GM23338 (cell line): ENCODE results near the gene SLC15A4. TPM values are rescaled to one million over a fixed set of nuclear protein-coding genes. Genes with fewer than 3 reads are reported as not detected.

Source experiments
- ATAC-seq: fragments of 200-7000 bp; cut with Tn5 transposase; 3 replicates; pipeline ENCODE4 v1.9.1; 2020
- DNase-seq: peaks from one replicate; pipeline ENCODE4 v3.0.0-alpha.2; 2015; ENCODE audit warnings: low spot score
- H2AFZ ChIP-seq: fragments of 200-600 bp; sonication (generic); 2 replicates; pipeline ENCODE4 v1.8.0; 2016; ENCODE audit warnings: antibody characterized with exemption, mild to moderate bottlenecking, moderate library complexity
- H3F3A ChIP-seq: fragments of 200-600 bp; sonication (generic); replicated peaks from 2 replicates; pipeline ENCODE4 v1.8.0; 2017; ENCODE audit warnings: antibody characterized with exemption, mixed run types, low read depth
- H3K27ac ChIP-seq: fragments of 200-600 bp; sonication (generic); 2 replicates; pipeline ENCODE4 v1.6.1; 2016; ENCODE audit warnings: low read depth
- H3K27me3 ChIP-seq: fragments of 200-600 bp; sonication (generic); 2 replicates; pipeline ENCODE4 v1.8.0; 2016; ENCODE audit warnings: mild to moderate bottlenecking, mixed run types, moderate library complexity; ENCODE audit not compliant: insufficient read depth
- H3K36me3 ChIP-seq: fragments of 200-600 bp; sonication (generic); 2 replicates; pipeline ENCODE4 v1.8.0; 2016; ENCODE audit warnings: mild to moderate bottlenecking; ENCODE audit not compliant: insufficient read depth
- H3K4me1 ChIP-seq: fragments of 200-600 bp; sonication (generic); 2 replicates; pipeline ENCODE4 v1.8.0; 2016; ENCODE audit warnings: mild to moderate bottlenecking, moderate library complexity; ENCODE audit not compliant: insufficient read depth
- H3K4me2 ChIP-seq: fragments of 200-600 bp; sonication (generic); 2 replicates; pipeline ENCODE4 v1.7.1; 2017; ENCODE audit warnings: mixed run types
- H3K4me3 ChIP-seq: fragments of 200-600 bp; sonication (generic); 2 replicates; pipeline ENCODE4 v1.6.1; 2016; ENCODE audit warnings: mixed run types
- H3K79me2 ChIP-seq: fragments of 200-600 bp; sonication (generic); replicated peaks from 2 replicates; pipeline ENCODE4 v1.8.0; 2017; ENCODE audit warnings: mild to moderate bottlenecking; ENCODE audit not compliant: insufficient read depth
- H3K9me2 ChIP-seq: fragments of 200-600 bp; sonication (generic); 2 replicates; pipeline ENCODE4 v1.8.0; 2017; ENCODE audit not compliant: insufficient read depth
- H4K20me1 ChIP-seq: fragments of 200-600 bp; sonication (generic); replicated peaks from 2 replicates; pipeline ENCODE4 v1.8.0; 2017; ENCODE audit warnings: mild to moderate bottlenecking; ENCODE audit not compliant: insufficient read depth
- H3K27ac Mint-ChIP-seq: 2 replicates; pipeline ENCODE4 v1.8.0; 2020; ENCODE audit warnings: inconsistent platforms, mild to moderate bottlenecking, moderate library complexity, mixed read lengths
- H3K27me3 Mint-ChIP-seq: 3 replicates; pipeline ENCODE4 v1.8.0; 2022; ENCODE audit warnings: low read depth, mild to moderate bottlenecking, moderate library complexity, mixed read lengths, inconsistent platforms; ENCODE audit not compliant: insufficient read depth, poor library complexity
- H3K36me3 Mint-ChIP-seq: 3 replicates; pipeline ENCODE4 v1.8.0; 2021; ENCODE audit warnings: low read depth, mild to moderate bottlenecking, inconsistent platforms, moderate library complexity, mixed read lengths
- H3K4me1 Mint-ChIP-seq: 3 replicates; pipeline ENCODE4 v1.8.0; 2020; ENCODE audit warnings: mild to moderate bottlenecking, inconsistent platforms, mixed read lengths
- H3K4me3 Mint-ChIP-seq: 3 replicates; pipeline ENCODE4 v1.8.0; 2021; ENCODE audit warnings: moderate library complexity, mild to moderate bottlenecking, inconsistent platforms, mixed read lengths
- H3K9me3 Mint-ChIP-seq: 3 replicates; pipeline ENCODE4 v1.8.0; 2020; ENCODE audit warnings: moderate library complexity, mild to moderate bottlenecking, inconsistent platforms, mixed read lengths
- CREB1 ChIP-seq: fragments of 250-450 bp; sonication (Bioruptor Pico); IDR thresholded peaks from 2 replicates; pipeline ENCODE4 v1.5.0; 2020; ENCODE audit warnings: low read depth, mild to moderate bottlenecking, moderate library complexity
- CTCF ChIP-seq, 2 experiments: fragments of 200-600 bp in 1 of 2; sonication (generic) in 1 of 2; conservative IDR thresholded peaks; 2 replicates each; pipeline versions ENCODE4 v1.5.1 to v1.6.1; 2016 to 2017; ENCODE audit warnings: antibody characterized with exemption in 2 of 2, low read depth in 2 of 2, mild to moderate bottlenecking in 2 of 2, moderate library complexity in 1 of 2
- ETS1 ChIP-seq: IDR thresholded peaks from 2 replicates; pipeline ENCODE4 v1.6.1; 2016; ENCODE audit warnings: antibody characterized with exemption
- EZH2 ChIP-seq: fragments of 200-600 bp; sonication (generic); IDR thresholded peaks from one replicate; pipeline ENCODE4 v1.8.0; 2017; ENCODE audit warnings: antibody characterized with exemption, mild to moderate bottlenecking, low read depth; ENCODE audit not compliant: unreplicated experiment
- JUNB ChIP-seq: IDR thresholded peaks from one replicate; pipeline ENCODE4 v1.6.1; 2016; ENCODE audit warnings: antibody characterized with exemption; ENCODE audit not compliant: unreplicated experiment
- NANOG ChIP-seq: IDR thresholded peaks from 2 replicates; pipeline ENCODE4 v1.6.1; 2016; ENCODE audit warnings: antibody characterized with exemption, borderline replicate concordance
- POLR2AphosphoS5 ChIP-seq: IDR thresholded peaks from 2 replicates; pipeline ENCODE4 v1.6.1; 2016; ENCODE audit warnings: antibody characterized with exemption, low read depth
- REST ChIP-seq: IDR thresholded peaks from one replicate; pipeline ENCODE4 v1.6.1; 2018; ENCODE audit warnings: antibody characterized with exemption; ENCODE audit not compliant: unreplicated experiment
- ZNF114 ChIP-seq: fragments of 250-450 bp; sonication (Bioruptor Pico); IDR thresholded peaks from 2 replicates; pipeline ENCODE4 v1.5.0; 2020; ENCODE audit warnings: mild to moderate bottlenecking, moderate library complexity
- ZNF331 ChIP-seq: fragments of 250-450 bp; sonication (Bioruptor Pico); IDR thresholded peaks from 2 replicates; pipeline ENCODE4 v1.5.0; 2020; ENCODE audit warnings: low read depth, mild to moderate bottlenecking, moderate library complexity
- polyA plus RNA-seq: library from polyadenylated mRNA; unstranded; fragments of >200 nt; fragmentation: Nextera tagmentation; extraction: Ambion mirVana; gene quantifications from 2 replicates; pipeline ENCODE4 v1.2.1, GENCODE V29; 2016
- total RNA-seq: library from RNA; depleted of rRNA; stranded (reverse); fragments of >200 nt; shearing (Covaris generic); gene quantifications from 2 replicates; pipeline ENCODE4 v1.2.3, GENCODE V29; 2014

SLC15A4 gene
- total and polyA plus RNA-seq, 2 experiments from 2014 or later = 7.7 to 30.3 TPM

- H3K27me3 Mint-ChIP-seq = peaks cover 3% of the 10 kb centered on the region
- H3K36me3 Mint-ChIP-seq = peaks cover 77% of the 10 kb centered on the region
- TF ChIP-seq JUNB = no peak
- no peak for TF ChIP-seq ZNF114 (CRISPR knock-in tag)
- no peak for TF ChIP-seq ETS1
- TF ChIP-seq CTCF (conservative IDR thresholded peaks at IDR 0.05; ENCODE audit: low read depth in 2 of 2) = peak in 1 of 2 experiments; percentile 17; a peak in 1 of 4 replicates
- H3K36me3 ChIP-seq = no peaks in the 10 kb centered on the region; the same call in 1 of the 2 replicates
- no peaks in the 10 kb centered on the region for H3K9me2 ChIP-seq
- H3K27ac ChIP-seq = no peak overlapping the region
- no peaks in the 10 kb centered on the region for H3K27me3 ChIP-seq
- H3K4me1 Mint-ChIP-seq = peaks cover 4% of the 10 kb centered on the region; the same call in 1 of the 3 replicates
- no peak overlapping the region for H3K4me3 ChIP-seq
- DNase-seq (no peak), ATAC-seq (no peak)
- no peaks in the 10 kb centered on the region for H3K4me1 ChIP-seq
- H3K4me3 Mint-ChIP-seq = no peak overlapping the region
- peaks cover 16% of the 10 kb centered on the region for H3K79me2 ChIP-seq
- no peak overlapping the region for H3K4me2 ChIP-seq
- no peaks in the 10 kb centered on the region for H3F3A ChIP-seq
- peaks cover 97% of the 10 kb centered on the region for H3K9me3 Mint-ChIP-seq
- H2AFZ ChIP-seq = no peak overlapping the region
- no peak overlapping the region for H3K27ac Mint-ChIP-seq
- H4K20me1 ChIP-seq = peaks cover 5% of the 10 kb centered on the region; the same call in 1 of the 2 replicates
Observed at GRCh38 chr12:128798571-128799341, 25.0 kb downstream of the SLC15A4 start.

GRCh38 chr12:128797119-128798118 is 26.3 kb downstream of the SLC15A4 start:
- H3F3A ChIP-seq = no peaks in the 10 kb centered on the region
- no peaks in the 10 kb centered on the region for H3K4me1 ChIP-seq
- Mint-ChIP-seq H3K36me3 (peaks cover 85% of the 10 kb centered on the region), H3K27ac (no peak overlapping the region), H3K4me3 (no peak overlapping the region), H3K27me3 (peaks cover 3% of the 10 kb centered on the region), H3K4me1 (peaks cover 4% of the 10 kb centered on the region; the same call in 1 of the 3 replicates), H3K9me3 (peaks cover 95% of the 10 kb centered on the region)
- H4K20me1 ChIP-seq = peaks cover 3% of the 10 kb centered on the region; the same call in 1 of the 2 replicates
- H3K27me3 ChIP-seq = no peaks in the 10 kb centered on the region
- no peak overlapping the region for H3K4me2 ChIP-seq
- H3K9me2 ChIP-seq = no peaks in the 10 kb centered on the region
- H3K4me3 ChIP-seq = no peak overlapping the region
- peaks cover 4% of the 10 kb centered on the region; the same call in 1 of the 2 replicates for H3K36me3 ChIP-seq
- no peak overlapping the region for H3K27ac ChIP-seq
- no peak for DNase-seq
- peak; percentile 67 for ATAC-seq
- peaks cover 3% of the 10 kb centered on the region; the same call in 1 of the 2 replicates for H3K79me2 ChIP-seq
- H2AFZ ChIP-seq = no peak overlapping the region
- no peak for TF ChIP-seq CTCF (conservative IDR thresholded peaks at IDR 0.05; ENCODE audit: low read depth in 2 of 2)
- no peak for TF ChIP-seq POLR2AphosphoS5
- no peak for TF ChIP-seq ETS1
- TF ChIP-seq REST = no peak
- no peak for TF ChIP-seq ZNF114 (CRISPR knock-in tag)
- no peak for TF ChIP-seq ZNF331 (CRISPR knock-in tag)
- TF ChIP-seq JUNB = no peak
- TF ChIP-seq CREB1 (CRISPR knock-in tag) = no peak
- no peak for TF ChIP-seq EZH2
- TF ChIP-seq NANOG = no peak
